Effector memory CD4-positive, alpha-beta T cell (primary cell): ENCODE measurements around the gene ASB18.

Experiments
- DNase-seq, 3 donors: peaks; one replicate each; pipeline ENCODE4 v3.0.0-alpha.2; 2020
- H3K27ac ChIP-seq: 2 replicates; pipeline ENCODE4 v1.7.0; 2013; ENCODE audit warnings: mild to moderate bottlenecking, low read length, moderate library complexity; ENCODE audit not compliant: insufficient read depth, poor library complexity, severe bottlenecking
- H3K27me3 ChIP-seq: replicated peaks from 2 replicates; pipeline ENCODE4 v1.7.0; 2013; ENCODE audit warnings: mild to moderate bottlenecking, low read length; ENCODE audit not compliant: insufficient read depth, control insufficient read depth, poor library complexity, severe bottlenecking
- H3K36me3 ChIP-seq: 2 replicates; pipeline ENCODE4 v1.7.0; 2013; ENCODE audit warnings: mild to moderate bottlenecking, low read length, moderate library complexity; ENCODE audit not compliant: control insufficient read depth, insufficient read depth
- H3K4me1 ChIP-seq: 2 replicates; pipeline ENCODE4 v1.7.0; 2013; ENCODE audit warnings: low read length, mild to moderate bottlenecking; ENCODE audit not compliant: control insufficient read depth, insufficient read depth, poor library complexity, severe bottlenecking
- H3K4me3 ChIP-seq: 2 replicates; pipeline ENCODE4 v1.7.0; 2013; ENCODE audit warnings: low read length, low read depth, mild to moderate bottlenecking; ENCODE audit not compliant: insufficient read depth, poor library complexity, severe bottlenecking
- H3K9me3 ChIP-seq: 2 replicates; pipeline ENCODE4 v1.7.0; 2013; ENCODE audit warnings: mild to moderate bottlenecking, low read length, moderate library complexity; ENCODE audit not compliant: control insufficient read depth

Gene ASB18

DNA sequence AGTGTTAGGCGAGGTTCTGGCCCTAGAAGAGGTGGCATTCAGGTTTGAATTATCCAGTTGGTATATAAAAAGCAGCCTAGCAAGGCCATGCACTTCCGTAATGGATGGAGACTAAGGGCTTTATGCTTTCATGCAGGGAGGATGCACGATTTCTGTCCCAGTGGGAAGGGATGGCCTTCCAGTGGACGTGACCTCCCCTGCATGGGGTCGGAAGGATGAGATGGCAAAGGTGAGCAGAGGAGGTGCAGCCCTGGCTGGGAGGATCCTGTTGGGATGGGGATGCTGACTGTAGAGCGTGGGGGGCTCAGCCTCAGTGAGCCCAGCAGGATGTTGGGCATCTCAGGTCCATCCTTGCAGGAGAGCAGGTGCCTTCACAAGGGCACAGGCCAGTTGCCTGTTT lies 4.8 kb downstream of the ASB18 start:
- Histone ChIP-seq H3K4me3 (no peak overlapping the region), H3K36me3 (no peaks in the 10 kb centered on the region), H3K9me3 (no peaks in the 10 kb centered on the region), H3K4me1 (no peaks in the 10 kb centered on the region), H3K27me3 (no peaks in the 10 kb centered on the region), H3K27ac (no peak overlapping the region)
- no peak for DNase-seq

GRCh38 chr2:236257575-236257974 lies 6.6 kb downstream of the ASB18 start:
- no peaks in the 10 kb centered on the region for H3K27me3 ChIP-seq
- no peaks in the 10 kb centered on the region for H3K9me3 ChIP-seq
- no peak overlapping the region for H3K27ac ChIP-seq
- no peak for DNase-seq
- no peaks in the 10 kb centered on the region for H3K4me1 ChIP-seq
- no peak overlapping the region for H3K4me3 ChIP-seq
- no peaks in the 10 kb centered on the region for H3K36me3 ChIP-seq

GRCh38 chr2:236257136-236257535 lies 7.1 kb downstream of the ASB18 start:
- no peak overlapping the region for H3K27ac ChIP-seq
- no peaks in the 10 kb centered on the region for H3K27me3 ChIP-seq
- H3K9me3 ChIP-seq = no peaks in the 10 kb centered on the region
- no peak for DNase-seq
- H3K4me1 ChIP-seq = no peaks in the 10 kb centered on the region
- H3K4me3 ChIP-seq = no peak overlapping the region
- H3K36me3 ChIP-seq = no peaks in the 10 kb centered on the region

- no peaks in the 10 kb centered on the region for H3K4me1 ChIP-seq
- DNase-seq = no peak
- H3K27ac ChIP-seq = no peak overlapping the region
- H3K27me3 ChIP-seq = no peaks in the 10 kb centered on the region
- no peaks in the 10 kb centered on the region for H3K9me3 ChIP-seq
- H3K36me3 ChIP-seq = no peaks in the 10 kb centered on the region
- no peak overlapping the region for H3K4me3 ChIP-seq
Observed at GRCh38 chr2:236256366-236256985, 7.7 kb downstream of the ASB18 start.

DNA sequence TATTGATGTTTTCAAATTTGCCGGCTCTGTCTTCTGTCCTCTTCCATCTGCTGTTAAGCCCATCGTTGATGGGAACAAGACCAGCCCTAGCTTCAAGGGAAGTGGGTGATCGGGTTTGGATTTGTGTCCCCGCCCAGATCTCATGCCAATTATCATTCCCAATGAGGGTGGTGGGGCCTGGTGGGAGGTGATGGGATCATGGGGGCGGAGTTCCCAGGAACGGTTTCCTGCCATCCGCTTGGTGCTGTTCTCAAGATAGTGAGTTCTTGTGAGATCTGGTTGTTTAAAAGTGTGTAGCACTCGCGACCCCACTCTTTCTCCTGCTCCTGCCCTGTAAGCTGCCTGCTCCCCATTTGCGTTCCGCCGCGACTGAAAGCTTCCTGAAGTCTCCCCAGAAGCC lies 9.5 kb downstream of the ASB18 start:
- H3K4me3 ChIP-seq = no peak overlapping the region
- no peak for DNase-seq
- no peaks in the 10 kb centered on the region for H3K27me3 ChIP-seq
- no peaks in the 10 kb centered on the region for H3K36me3 ChIP-seq
- no peaks in the 10 kb centered on the region for H3K9me3 ChIP-seq
- H3K27ac ChIP-seq = no peak overlapping the region
- no peaks in the 10 kb centered on the region for H3K4me1 ChIP-seq

DNA sequence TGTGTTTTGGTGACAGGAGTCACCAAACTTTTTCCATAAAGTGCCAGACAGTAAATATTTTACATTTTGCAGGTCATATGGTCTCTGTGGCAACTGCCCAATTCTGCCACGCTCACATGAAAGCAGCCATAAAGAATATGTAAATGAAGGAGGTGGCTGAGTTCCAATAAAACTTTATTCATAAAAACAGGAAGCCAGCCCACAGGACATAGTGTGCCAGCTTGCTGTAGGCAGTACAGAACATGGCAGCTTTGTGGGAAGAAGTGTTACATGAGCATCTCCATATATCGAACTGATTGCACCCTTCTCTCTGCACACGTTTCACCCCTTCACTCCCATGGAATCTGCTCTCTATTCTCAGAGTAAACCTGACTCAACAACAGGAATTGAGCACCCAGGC lies 10.2 kb downstream of the ASB18 start:
- no peak for DNase-seq
- no peak overlapping the region for H3K4me3 ChIP-seq
- H3K27me3 ChIP-seq = no peaks in the 10 kb centered on the region
- H3K9me3 ChIP-seq = no peaks in the 10 kb centered on the region
- no peak overlapping the region for H3K27ac ChIP-seq
- H3K36me3 ChIP-seq = no peaks in the 10 kb centered on the region
- H3K4me1 ChIP-seq = no peaks in the 10 kb centered on the region

DNA sequence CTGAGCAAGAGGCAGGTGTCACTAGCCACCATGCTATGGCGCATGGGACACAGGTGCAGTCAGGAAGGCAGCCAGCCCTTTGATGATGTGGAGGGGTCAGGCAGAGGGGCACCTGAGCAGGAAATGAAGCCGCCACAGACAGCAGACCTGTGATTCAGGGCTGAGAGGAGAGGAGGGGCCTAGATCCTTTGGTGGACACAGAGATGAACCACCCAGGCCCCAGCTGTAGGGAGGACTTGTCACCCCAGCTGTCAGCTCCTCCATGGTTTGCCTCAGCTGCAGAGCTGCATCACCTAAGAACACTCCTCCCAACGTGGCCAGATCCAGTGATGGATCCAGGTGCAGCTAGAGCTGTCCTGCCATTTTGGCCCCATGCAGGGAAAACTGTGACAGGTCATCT lies 11.6 kb downstream of the ASB18 start:
- H3K27me3 ChIP-seq = no peaks in the 10 kb centered on the region
- H3K4me1 ChIP-seq = no peaks in the 10 kb centered on the region

GRCh38 chr2:236250909-236251579 lies 13.2 kb downstream of the ASB18 start:
- Histone ChIP-seq H3K36me3 (no peaks in the 10 kb centered on the region), H3K4me3 (no peak overlapping the region), H3K9me3 (no peaks in the 10 kb centered on the region), H3K27me3 (no peaks in the 10 kb centered on the region), H3K4me1 (no peaks in the 10 kb centered on the region), H3K27ac (no peak overlapping the region)
- DNase-seq = no peak

More for the DNA sequence above, 11.6 kb downstream of the ASB18 start:
- Histone ChIP-seq H3K9me3 (no peaks in the 10 kb centered on the region), H3K4me3 (no peak overlapping the region), H3K27ac (no peak overlapping the region), H3K36me3 (no peaks in the 10 kb centered on the region)
- no peak for DNase-seq

- Histone ChIP-seq H3K27ac (no peak overlapping the region), H3K27me3 (no peaks in the 10 kb centered on the region), H3K4me1 (no peaks in the 10 kb centered on the region), H3K36me3 (no peaks in the 10 kb centered on the region), H3K9me3 (no peaks in the 10 kb centered on the region), H3K4me3 (no peak overlapping the region)
- no peak for DNase-seq
Observed at GRCh38 chr2:236250286-236250685, 13.9 kb downstream of the ASB18 start.

GRCh38 chr2:236249066-236249465 lies 15.1 kb downstream of the ASB18 start:
- no peak overlapping the region for H3K27ac ChIP-seq
- no peaks in the 10 kb centered on the region for H3K4me1 ChIP-seq
- no peaks in the 10 kb centered on the region for H3K36me3 ChIP-seq
- no peak overlapping the region for H3K4me3 ChIP-seq
- no peaks in the 10 kb centered on the region for H3K27me3 ChIP-seq
- no peak for DNase-seq
- no peaks in the 10 kb centered on the region for H3K9me3 ChIP-seq
